ENCODE measurements around the gene SPTBN5.
A peak's percentile ranks its signal among the peaks of the same experiment; 100 is the strongest.

SPTBN5 gene

DNA sequence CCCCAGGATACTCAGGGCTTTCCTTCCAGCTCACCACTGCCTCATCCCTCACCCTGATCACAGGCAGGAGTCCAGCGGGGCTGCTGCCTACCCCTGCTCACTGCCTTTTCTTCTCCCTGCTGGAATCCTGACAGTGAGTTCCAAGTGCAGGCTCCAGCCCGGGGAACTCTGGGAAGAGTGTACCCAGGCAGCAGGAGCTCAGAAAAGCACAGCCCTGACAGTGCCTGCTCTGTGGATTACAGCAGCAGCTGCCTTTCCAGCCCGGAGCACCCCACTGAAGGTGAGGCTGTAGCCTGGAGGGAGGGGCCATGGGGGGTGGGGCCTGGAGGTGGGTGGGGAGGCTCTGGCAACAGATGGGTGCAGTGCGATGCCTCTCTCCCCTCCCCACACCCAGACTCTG lies 72.0 kb downstream of the SPTBN5 start:
- no peak for DNase-seq

GRCh38 chr15:41820791-41821423 lies 72.9 kb downstream of the SPTBN5 start:
- no peak for DNase-seq

DNA sequence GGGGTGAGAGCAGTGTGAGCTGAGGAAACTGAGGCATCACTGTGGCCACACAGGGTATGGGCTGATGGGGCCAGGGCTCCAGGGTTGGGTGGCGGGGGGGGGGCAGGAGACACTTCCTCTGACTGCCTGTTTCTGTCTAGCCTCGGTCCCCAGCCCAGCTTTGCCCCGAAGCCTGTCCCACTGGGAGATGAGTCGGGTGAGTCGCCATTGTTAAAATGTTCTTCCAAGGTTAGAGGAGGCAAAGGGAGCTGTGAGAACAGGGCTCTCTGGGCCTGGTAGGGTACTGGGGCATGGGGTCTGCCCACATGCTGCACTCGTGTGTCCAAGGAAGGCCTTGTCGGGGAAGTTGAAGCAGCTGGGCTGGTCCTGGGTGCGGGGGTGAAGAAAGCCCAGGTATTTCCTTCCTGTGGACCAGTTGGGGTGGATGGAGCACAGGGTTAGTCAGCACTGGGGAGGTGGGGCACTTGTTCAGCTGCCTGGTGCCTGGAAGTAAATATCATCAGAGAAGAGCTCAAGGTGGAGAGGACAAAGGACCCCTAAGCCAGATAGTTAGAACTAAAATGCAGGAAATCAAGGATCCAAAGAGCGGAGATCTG lies 74.3 kb downstream of the SPTBN5 start:
- no peak for DNase-seq

DNA sequence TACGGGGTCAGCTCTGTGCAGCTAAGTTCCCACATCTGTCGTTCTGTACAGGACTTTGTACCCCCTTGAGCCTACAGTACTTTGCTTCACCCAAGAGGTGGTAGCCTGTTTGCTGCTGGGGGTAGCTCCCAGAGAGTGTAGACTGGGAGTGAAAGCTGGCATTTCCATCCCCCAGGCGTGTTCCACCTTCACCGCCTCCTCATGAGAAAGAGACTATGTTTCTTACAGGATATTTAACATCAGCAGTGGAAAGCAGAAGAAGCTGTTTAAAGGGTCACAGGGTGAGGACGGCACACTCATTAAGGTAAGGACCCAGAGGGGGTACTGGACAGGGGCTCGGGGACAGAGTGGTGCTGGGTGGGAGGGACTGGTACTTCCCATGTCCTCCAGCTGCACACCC lies 76.1 kb downstream of the SPTBN5 start:
- DNase-seq, result no peak

- DNase-seq, result no peak
Measured at GRCh38 chr15:41817327-41817726, 76.5 kb downstream of the SPTBN5 start.

DNA sequence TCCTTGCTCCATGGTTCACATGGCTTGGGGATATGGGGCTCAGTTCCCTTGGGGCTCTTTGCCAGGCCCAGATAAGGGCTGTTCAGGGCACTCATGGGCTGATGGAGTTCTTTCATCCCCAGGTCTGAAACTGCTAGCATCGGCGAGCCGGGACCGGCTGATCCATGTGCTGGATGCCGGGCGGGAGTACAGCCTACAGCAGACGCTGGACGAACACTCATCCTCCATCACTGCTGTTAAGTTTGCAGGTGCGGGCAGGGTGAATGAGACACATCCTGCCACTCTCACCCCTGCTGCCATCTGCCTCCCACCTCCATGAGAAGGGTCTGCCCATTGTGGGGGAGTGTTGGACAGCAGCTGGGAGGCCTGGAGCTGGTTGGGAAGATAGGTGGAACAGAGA lies 77.1 kb downstream of the SPTBN5 start:
- DNase-seq, result no peak

DNA sequence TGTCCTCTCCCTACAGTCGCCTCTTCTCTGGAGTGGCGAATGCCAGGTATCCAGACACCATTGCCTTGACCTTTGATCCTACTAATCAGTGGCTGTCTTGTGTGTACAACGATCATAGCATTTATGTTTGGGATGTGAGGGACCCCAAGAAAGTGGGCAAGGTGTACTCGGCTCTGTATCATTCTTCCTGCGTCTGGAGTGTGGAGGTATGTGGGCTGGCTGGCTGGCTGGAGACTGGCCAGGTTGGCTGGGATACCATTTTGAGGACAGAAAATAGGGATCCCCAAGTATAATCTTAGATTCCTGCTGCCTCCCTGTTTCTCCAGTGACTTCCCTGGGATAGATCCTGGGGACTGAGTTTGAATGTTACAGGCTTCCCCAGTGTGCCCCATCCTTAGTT lies 79.3 kb downstream of the SPTBN5 start:
- DNase-seq, result no peak

DNA sequence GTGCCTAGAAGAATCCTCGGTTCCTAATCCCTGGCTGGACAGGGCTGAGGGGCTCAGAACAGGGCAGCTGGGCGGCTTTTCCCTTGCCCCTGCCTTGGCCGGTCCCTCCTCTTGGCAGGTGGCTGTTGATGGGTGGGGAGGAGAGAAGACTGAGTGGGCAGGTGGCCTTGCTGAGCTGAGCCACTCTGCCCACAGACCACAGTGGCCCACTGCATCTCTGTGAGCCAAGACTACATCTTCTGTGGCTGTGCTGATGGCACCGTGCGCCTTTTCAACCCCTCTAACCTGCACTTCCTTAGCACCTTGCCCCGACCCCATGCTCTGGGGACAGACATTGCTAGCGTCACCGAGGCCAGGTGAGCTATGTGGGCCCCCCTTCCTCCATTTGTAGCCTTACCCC lies 80.4 kb downstream of the SPTBN5 start:
- no peak for DNase-seq

DNA sequence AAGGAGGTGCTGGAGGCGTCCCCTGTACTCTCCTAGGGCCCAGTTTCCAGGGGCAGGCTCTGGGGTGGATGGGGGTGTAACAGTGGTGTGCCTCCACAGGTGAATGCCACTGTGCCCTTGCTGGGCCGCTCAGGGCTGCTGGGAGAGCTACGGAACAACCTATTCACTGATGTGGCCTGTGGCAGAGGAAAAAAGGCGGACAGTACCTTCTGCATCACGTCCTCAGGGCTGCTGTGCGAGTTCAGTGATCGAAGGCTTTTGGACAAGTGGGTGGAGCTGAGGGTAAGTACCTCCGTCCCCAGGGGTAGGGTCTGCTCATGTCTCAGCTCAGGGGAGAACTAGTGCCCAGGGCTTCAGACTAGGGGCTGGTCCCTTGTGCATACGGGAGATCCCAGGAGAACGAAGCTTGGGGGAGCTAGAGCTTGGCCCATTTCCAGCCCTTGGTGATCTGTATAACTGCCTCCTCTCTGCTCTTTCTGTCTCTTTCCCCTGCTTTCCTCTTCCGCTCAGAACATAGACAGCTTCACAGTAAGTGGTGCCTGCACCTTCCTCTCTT lies 81.0 kb downstream of the SPTBN5 start:
- DNase-seq, result no peak

- peak; percentile 78 for DNase-seq
Measured at GRCh38 chr15:41811432-41812195, 82.2 kb downstream of the SPTBN5 start.

DNA sequence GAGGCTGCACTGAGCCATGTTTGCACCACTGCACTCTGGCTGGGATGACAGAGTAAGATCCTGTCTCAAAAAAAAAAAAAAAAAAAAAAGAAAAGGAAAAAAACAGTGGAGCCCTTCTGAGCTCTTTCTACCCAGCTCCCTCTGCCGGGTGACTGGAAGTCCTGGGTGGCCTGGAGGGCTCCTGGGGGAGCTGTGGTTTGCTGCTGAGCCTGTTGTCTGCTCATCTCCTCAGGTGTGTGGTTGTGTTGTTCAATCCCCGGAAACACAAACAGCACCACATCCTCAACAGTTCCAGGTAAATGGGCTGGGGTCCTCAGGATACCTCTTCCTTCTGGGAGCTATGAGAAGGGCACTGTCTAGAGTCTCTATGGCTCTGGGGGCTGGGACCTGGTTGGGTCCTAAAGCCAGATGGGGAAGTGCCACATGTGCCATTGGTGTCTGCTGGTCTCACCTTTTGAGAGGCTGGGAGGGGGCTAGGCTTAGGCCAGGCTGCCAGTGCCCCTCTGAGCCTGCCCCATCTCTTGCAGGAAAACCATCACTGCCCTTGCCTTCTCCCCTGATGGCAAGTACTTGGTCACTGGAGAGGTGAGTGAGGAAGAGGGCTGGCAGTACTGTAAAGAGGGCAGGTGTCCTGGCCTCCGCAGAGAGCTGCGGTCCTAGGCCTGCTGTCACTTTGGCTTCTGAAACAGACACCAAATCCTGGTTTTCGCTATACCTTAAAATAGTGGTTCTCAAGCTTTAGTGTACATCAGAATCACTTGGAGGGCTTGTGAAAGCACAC lies 83.0 kb downstream of the SPTBN5 start:
- no peak for DNase-seq

DNA sequence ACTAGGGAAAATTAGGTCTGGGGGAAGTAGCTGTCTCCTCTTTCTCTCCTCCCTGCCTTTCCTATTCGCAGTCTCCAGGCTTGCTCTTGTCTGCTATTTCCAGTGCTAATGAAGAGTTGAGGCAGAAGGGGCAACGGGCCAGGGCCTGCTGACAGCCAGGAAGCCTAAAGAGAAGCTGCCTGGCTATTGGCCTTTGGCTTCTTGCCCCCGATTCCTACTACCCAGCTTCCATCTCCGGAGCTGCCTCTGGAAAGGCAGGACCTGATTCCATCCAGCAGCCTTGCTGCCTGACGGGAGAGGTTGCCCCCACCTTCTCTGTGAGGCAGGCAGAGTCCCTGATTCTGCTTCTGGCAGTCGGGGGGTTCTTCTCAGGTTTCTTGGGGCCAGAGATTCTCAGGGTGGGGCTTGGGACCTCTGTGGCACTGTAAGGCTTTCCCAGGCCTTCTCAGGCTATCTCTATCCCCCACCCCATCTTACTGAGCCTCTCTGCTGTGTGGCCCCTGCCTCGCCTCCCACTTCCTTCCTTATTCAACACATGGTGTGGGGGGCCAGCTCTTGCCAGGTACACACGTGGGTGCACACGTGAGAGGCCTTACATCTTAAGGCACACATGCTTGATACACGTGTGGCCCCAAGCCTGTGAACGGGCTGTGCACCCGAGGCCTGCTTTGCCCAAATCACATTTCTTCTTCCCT lies 84.2 kb downstream of the SPTBN5 start:
- DNase-seq, result no peak

- DNase-seq, result no peak
Measured at GRCh38 chr15:41809121-41809520, 84.7 kb downstream of the SPTBN5 start.

GRCh38 chr15:41806291-41807181 lies 87.3 kb downstream of the SPTBN5 start:
- DNase-seq, result no peak

DNA sequence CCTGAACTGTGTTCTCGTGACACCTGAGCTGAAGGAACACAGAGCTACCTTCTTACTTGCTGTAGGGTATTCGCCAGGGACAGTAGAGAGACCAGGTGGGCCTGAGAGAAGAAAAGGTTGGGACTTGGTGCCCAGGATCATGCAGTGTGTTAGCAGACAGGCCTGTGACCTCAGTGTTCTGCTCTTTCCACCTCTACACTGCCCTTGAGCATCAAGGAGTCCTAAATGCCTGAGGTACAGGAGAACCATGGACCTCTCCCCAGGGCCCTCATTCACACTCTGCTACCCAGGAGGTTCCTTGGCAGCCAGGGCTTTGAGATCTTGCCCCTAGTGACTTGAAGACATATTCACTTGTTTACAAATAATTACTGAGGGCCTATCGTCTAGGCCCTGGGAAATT lies 88.1 kb downstream of the SPTBN5 start:
- no peak for DNase-seq

DNA sequence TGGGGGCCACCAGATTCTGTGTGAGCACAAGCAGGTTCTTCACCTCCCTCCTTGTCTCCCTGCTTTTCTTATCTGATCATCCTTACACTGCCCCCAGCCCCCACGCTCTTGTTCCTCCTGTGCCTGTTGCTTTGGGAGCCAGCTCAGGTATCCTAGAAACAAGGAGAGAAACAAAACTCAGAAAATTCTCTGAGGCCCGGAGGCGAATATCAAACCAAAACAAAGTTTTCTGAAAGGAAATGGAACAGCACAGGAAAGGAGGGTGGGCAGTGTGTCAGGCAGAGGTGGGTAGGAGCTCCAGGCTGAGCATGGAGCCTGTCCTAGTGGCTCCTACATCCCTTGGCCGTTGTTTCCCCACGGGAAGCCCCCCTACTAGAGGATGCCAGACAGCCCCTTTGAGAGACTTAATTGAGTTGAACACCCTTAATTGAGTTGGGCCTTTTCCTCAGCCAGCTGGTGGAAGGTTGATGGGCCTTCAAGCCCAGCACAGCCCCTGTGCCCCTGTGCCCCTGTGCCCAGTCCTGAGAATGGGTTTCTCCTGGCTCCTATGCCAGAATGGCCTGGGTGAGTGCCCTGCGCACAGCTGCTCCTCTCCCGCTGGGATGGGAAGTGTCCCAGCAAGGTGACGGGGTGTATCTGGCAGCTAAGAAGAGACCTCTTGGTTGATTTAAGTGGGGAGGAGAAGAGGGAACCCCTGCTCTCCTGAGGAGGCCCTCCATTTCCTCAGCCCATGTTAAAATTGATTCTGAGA lies 88.8 kb downstream of the SPTBN5 start:
- DNase-seq, result no peak

DNA sequence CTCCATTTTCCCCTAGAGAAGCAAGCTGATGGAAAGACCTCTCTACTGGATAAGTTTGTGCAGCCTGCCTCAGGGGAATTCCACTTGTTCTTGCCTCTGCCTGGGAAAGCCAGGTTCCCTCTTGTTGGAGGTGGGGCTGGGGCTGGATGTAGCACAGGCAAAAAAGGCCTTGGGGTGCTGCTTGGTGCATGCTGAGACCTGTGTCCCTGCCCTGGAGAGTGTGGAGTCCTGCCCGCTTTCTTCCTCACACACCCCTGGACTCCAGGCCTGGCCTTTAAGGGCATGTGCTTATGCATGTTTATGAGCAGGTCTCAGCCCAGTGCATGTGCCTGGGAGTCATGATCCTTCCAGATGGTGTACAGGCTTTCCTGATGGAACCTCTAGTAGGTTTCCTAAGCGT lies 89.5 kb downstream of the SPTBN5 start:
- DNase-seq, result no peak

DNA sequence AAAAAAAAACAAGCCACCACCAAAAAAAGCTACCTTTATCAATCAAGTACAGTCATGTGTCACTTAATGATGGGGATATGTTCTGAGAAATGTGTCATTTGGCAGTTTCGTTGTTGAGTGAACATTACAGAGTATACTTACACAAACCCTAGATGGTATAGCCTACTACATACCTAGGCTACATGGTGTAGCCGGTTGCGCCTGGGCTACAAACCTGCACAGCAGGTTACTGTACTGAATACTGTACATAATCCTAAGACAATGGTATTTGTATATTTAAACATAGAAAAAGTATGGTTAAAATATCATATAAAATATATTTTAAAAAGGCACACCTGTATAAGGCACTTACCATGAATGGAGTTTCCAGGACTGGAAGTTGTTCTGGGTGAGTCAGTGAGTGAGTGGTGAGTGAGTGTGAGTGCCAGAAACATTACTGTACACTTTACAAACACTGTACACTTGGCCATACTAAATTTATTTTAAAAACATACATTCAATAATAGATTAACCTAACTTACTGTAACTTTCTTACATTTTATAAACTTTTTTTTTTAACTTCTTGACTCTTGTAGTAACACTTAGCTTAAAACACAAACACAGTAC lies 91.9 kb downstream of the SPTBN5 start:
- DNase-seq, result no peak

- no peak for DNase-seq
Measured at GRCh38 chr15:41801185-41801584, 92.7 kb downstream of the SPTBN5 start.

DNA sequence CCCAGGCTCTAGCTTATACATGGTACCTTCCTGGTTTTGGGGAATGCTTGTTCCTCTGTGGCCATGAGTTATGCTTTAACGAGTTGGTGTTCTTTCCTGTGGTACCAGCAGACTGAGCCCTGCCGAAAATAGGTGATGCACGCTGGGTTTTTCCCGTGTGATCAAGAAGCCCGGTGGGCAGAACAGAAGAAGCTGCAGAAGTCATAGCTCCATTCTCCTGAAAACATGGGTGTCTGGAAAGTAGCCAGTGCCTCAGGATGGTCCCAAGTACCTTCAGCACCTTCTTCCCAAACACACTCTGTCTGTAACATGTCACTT lies 94.4 kb downstream of the SPTBN5 start:
- DNase-seq, result no peak

Measured in CD4-positive, alpha-beta T cell treated with Interleukin-12 subunit alpha and Interleukin-12 subunit beta, for 1 hour (primary cell).